HCT116 (cell line): ENCODE measurements around the gene TMEM258. TPM values are rescaled to one million over a fixed set of nuclear protein-coding genes. Genes with fewer than 3 reads are reported as not detected.

Experiments
- ATAC-seq: fragments of 200-7000 bp; cut with Tn5 transposase; 2 replicates; pipeline ENCODE4 v1.9.1; 2020; ENCODE audit warnings: mild to moderate bottlenecking, moderate library complexity
- BruUV-seq: library from RNA; stranded (reverse); fragments of 400-500 nt; replicated peaks from 2 replicates; lab custom pipeline; 2021; lab: Mats Ljungman, UMichigan
- CTCF ChIA-PET: fragments of 300-600 bp; sonication (Branson Sonifier 250); formaldehyde crosslinking; loops from one replicate; lab custom pipeline; 2021; ENCODE audit warnings: antibody characterized with exemption; lab: Charles Lee
- POLR2A ChIA-PET: fragments of 300-600, 350-600 bp; sonication (Branson Sonifier 250); formaldehyde crosslinking; loops from one replicate; lab custom pipeline; 2021; ENCODE audit warnings: antibody characterized with exemption; lab: Charles Lee
- RAD21 ChIA-PET, 2 experiments: fragments of 300-600 bp; sonication (Branson Sonifier 250); formaldehyde crosslinking; loops; one replicate each; lab custom pipeline; 2023; ENCODE audit warnings: low total read pairs in 2 of 2; ENCODE audit not compliant: uncharacterized antibody in 2 of 2, unreplicated experiment in 2 of 2, low non-redundant PET in 1 of 2; lab: Charles Lee
- DNase-seq: peaks from one replicate; pipeline ENCODE4 v3.0.0-alpha.2; 2010; ENCODE audit warnings: low read depth, low spot score
- H2AFZ ChIP-seq: fragments of 200-600 bp; shearing (Covaris generic), sonication (generic); 2 replicates; pipeline ENCODE4 v1.6.1; 2017; ENCODE audit warnings: low read depth, mixed run types, mixed read lengths, antibody characterized with exemption, low read length; ENCODE audit not compliant: poor library complexity, severe bottlenecking
- H3K27ac ChIP-seq: 2 replicates; pipeline ENCODE4 v1.5.1; 2012; ENCODE audit warnings: low read depth, low read length
- H3K27me3 ChIP-seq: fragments of 200-600 bp; sonication (generic); 2 replicates; pipeline ENCODE4 v1.6.1; 2016; ENCODE audit warnings: mixed run types, low read length, mixed read lengths; ENCODE audit not compliant: insufficient read depth
- H3K36me3 ChIP-seq, 2 experiments: fragments of 200-500 bp in 1 of 2; fragments of 200-600 bp in 1 of 2; sonication (Bioruptor generic) in 1 of 2; sonication (generic) in 1 of 2; 2 replicates each; pipeline versions ENCODE4 v1.5.1 to v1.6.1; 2014 to 2016; ENCODE audit warnings: low read length in 2 of 2, inconsistent platforms in 1 of 2, mixed read lengths in 1 of 2, mixed run types in 1 of 2; ENCODE audit not compliant: insufficient read depth in 2 of 2, control insufficient read depth in 1 of 2
- H3K4me1 ChIP-seq, 2 experiments: fragments of 200-600 bp in 1 of 2; sonication (generic) in 1 of 2; 2 replicates each; pipeline versions ENCODE4 v1.5.1 to v1.6.1; 2012 to 2017; ENCODE audit warnings: low read length in 2 of 2, inconsistent platforms in 1 of 2, mild to moderate bottlenecking in 1 of 2, mixed read lengths in 1 of 2, mixed run types in 1 of 2, moderate library complexity in 1 of 2; ENCODE audit not compliant: insufficient read depth in 2 of 2, control insufficient read depth in 1 of 2
- H3K4me2 ChIP-seq: fragments of 200-600 bp; sonication (generic); 2 replicates; pipeline ENCODE4 v1.6.1; 2017; ENCODE audit warnings: mixed run types, low read length, mixed read lengths
- H3K4me3 ChIP-seq, 2 experiments: fragments of 200-600 bp in 1 of 2; sonication (generic) in 1 of 2; replicated peaks in 1 of 2; 2 replicates each; pipeline ENCODE4 v1.5.1; 2011 to 2016; ENCODE audit warnings: low read length in 2 of 2, control low read depth in 1 of 2, low read depth in 1 of 2, mild to moderate bottlenecking in 1 of 2, mixed read lengths in 1 of 2, mixed run types in 1 of 2
- H3K79me2 ChIP-seq: fragments of 200-600 bp; sonication (generic); 2 replicates; pipeline ENCODE4 v1.6.1; 2017; ENCODE audit warnings: mild to moderate bottlenecking, mixed run types, low read length, moderate library complexity, mixed read lengths; ENCODE audit not compliant: insufficient read depth
- H3K9ac ChIP-seq: fragments of 200-600 bp; sonication (generic); 2 replicates; pipeline ENCODE4 v1.6.1; 2016; ENCODE audit warnings: low read length, mixed read lengths
- H3K9me2 ChIP-seq: fragments of 200-600 bp; sonication (generic), shearing (Covaris generic); 2 replicates; pipeline ENCODE4 v1.6.1; 2017; ENCODE audit warnings: mixed run types, mild to moderate bottlenecking, moderate library complexity; ENCODE audit not compliant: insufficient read depth
- H3K9me3 ChIP-seq, 2 experiments: fragments of 200-500 bp in 1 of 2; fragments of 200-600 bp in 1 of 2; sonication (Bioruptor generic) in 1 of 2; sonication (generic) in 1 of 2; 2 replicates each; pipeline ENCODE4 v1.6.1; 2014 to 2017; ENCODE audit warnings: low read length in 2 of 2, mixed read lengths in 2 of 2, inconsistent platforms in 1 of 2, low read depth in 1 of 2, mild to moderate bottlenecking in 1 of 2, mixed run types in 1 of 2, moderate library complexity in 1 of 2; ENCODE audit not compliant: control insufficient read depth in 1 of 2, insufficient read depth in 1 of 2
- H4K20me1 ChIP-seq: fragments of 200-600 bp; sonication (generic), shearing (Covaris generic); 2 replicates; pipeline ENCODE4 v1.6.1; 2017; ENCODE audit warnings: mixed run types, mild to moderate bottlenecking, moderate library complexity; ENCODE audit not compliant: insufficient read depth
- CEBPB ChIP-seq: IDR thresholded peaks from 2 replicates; pipeline ENCODE4 v1.6.1; 2012; ENCODE audit warnings: low read depth
- CTCF ChIP-seq, 3 experiments: fragments of 200-600 bp in 1 of 3; sonication (generic) in 1 of 3; IDR thresholded peaks in 2 of 3; conservative IDR thresholded peaks in 1 of 3; 2 replicates each; pipeline ENCODE4 v1.5.1; 2012 to 2017; ENCODE audit warnings: low read depth in 2 of 3, low read length in 2 of 3, antibody characterized with exemption in 1 of 3, borderline replicate concordance in 1 of 3, control low read depth in 1 of 3, mild to moderate bottlenecking in 1 of 3, mixed read lengths in 1 of 3, mixed run types in 1 of 3, moderate library complexity in 1 of 3; ENCODE audit not compliant: insufficient read depth in 1 of 3
- EGR1 ChIP-seq: IDR thresholded peaks from 2 replicates; pipeline ENCODE4 v1.6.1; 2012; ENCODE audit warnings: low read depth
- ELF1 ChIP-seq: IDR thresholded peaks from 2 replicates; pipeline ENCODE4 v1.6.1; 2012; ENCODE audit warnings: low read depth, borderline replicate concordance
- EZH2 ChIP-seq: fragments of 200-600 bp; sonication (generic); IDR thresholded peaks from 2 replicates; pipeline ENCODE4 v1.6.1; 2017; ENCODE audit warnings: antibody characterized with exemption, mixed run types
- EZH2phosphoT487 ChIP-seq: fragments of 200-600 bp; IDR thresholded peaks from 2 replicates; pipeline ENCODE4 v1.6.1; 2018; ENCODE audit warnings: antibody characterized with exemption, borderline replicate concordance
- FOSL1 ChIP-seq: IDR thresholded peaks from 2 replicates; pipeline ENCODE4 v1.6.1; 2012; ENCODE audit warnings: low read depth
- JUND ChIP-seq: IDR thresholded peaks from 2 replicates; pipeline ENCODE4 v1.6.1; 2012
- POLR2AphosphoS5 ChIP-seq: IDR thresholded peaks from 2 replicates; pipeline ENCODE4 v1.6.1; 2011; ENCODE audit warnings: mild to moderate bottlenecking, low read depth, low read length, moderate library complexity
- RAD21 ChIP-seq: IDR thresholded peaks from 2 replicates; pipeline ENCODE4 v1.6.1; 2012; ENCODE audit warnings: low read depth, mild to moderate bottlenecking
- REST ChIP-seq: IDR thresholded peaks from 2 replicates; pipeline ENCODE4 v1.6.1; 2012; ENCODE audit warnings: low read depth
- SP1 ChIP-seq: IDR thresholded peaks from 2 replicates; pipeline ENCODE4 v1.6.1; 2012; ENCODE audit warnings: low read depth
- SRF ChIP-seq: IDR thresholded peaks from 2 replicates; pipeline ENCODE4 v1.6.1; 2012; ENCODE audit warnings: low read depth
- TCF7L2 ChIP-seq: IDR thresholded peaks from 2 replicates; pipeline ENCODE4 v1.7.0; 2011; ENCODE audit warnings: borderline replicate concordance, inconsistent platforms; ENCODE audit not compliant: insufficient read depth, insufficient read length; ENCODE audit errors: extremely low read depth
- YY1 ChIP-seq: IDR thresholded peaks from 2 replicates; pipeline ENCODE4 v1.6.1; 2011; ENCODE audit warnings: low read length, low read depth, moderate library complexity, mild to moderate bottlenecking; ENCODE audit not compliant: insufficient replicate concordance; ENCODE audit errors: extremely low read depth
- ZBTB33 ChIP-seq: IDR thresholded peaks from 2 replicates; pipeline ENCODE4 v1.6.1; 2011; ENCODE audit warnings: mild to moderate bottlenecking, low read length, moderate library complexity; ENCODE audit not compliant: insufficient replicate concordance; ENCODE audit errors: extremely low read depth
- ZFX ChIP-seq: fragments of 450-650 bp; IDR thresholded peaks from 2 replicates; pipeline ENCODE4 v1.6.1; 2017
- ZNF274 ChIP-seq: fragments of 200-500 bp; sonication (Bioruptor generic); IDR thresholded peaks from 2 replicates; pipeline ENCODE4 v1.6.1; 2014; ENCODE audit warnings: mild to moderate bottlenecking, low read depth, low read length, inconsistent platforms
- intact Hi-C: fragments of 100-400 bp; cut with micrococcal nuclease; formaldehyde crosslinking; loops from 2 replicates; pipeline ENCODE4 v1.10.0; 2022
- total RNA-seq: library from RNA; stranded (reverse); gene quantifications from one replicate; pipeline ENCODE4 v1.2.1, GENCODE V29; 2021; ENCODE audit not compliant: unreplicated experiment
- TF ChIP-seq, protein P1 (sequence below): IDR thresholded peaks from 2 replicates; pipeline ENCODE4 v1.6.1; 2012

TMEM258 gene
- total RNA-seq, 1 experiment from 2014 or later: 160 TPM

DNA sequence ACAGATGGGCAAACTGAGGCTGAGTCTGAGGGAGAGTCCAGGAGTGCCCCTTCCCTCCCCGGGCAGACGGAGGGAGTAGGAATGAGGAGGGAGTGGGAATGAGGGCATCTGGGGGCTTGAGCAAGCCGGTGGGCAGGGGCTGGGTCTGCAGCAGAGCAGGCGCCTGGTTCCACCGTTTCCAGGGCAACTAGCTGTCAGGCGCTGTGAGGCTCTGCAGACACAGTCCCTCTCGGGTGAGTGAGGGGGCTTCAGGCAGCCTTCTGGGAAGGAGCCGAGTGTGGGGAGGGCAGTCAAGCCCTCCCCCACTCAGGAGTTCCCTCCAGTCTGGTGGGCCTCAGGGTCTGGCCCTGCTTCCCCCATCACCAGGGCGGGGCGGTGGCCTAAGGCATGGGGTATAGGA lies 19.0 kb downstream of the TMEM258 start:
- Histone ChIP-seq H3K9me3 (no peaks in the 10 kb centered on the region), H3K9me2 (no peaks in the 10 kb centered on the region), H3K27me3 (no peaks in the 10 kb centered on the region), H3K79me2 (no peaks in the 10 kb centered on the region), H2AFZ (no peak overlapping the region), H3K27ac (no peak overlapping the region), H3K4me3 (no peak overlapping the region), H3K4me2 (no peak overlapping the region), H4K20me1 (no peaks in the 10 kb centered on the region), H3K9ac (no peak overlapping the region), H3K4me1 (peaks cover 10 to 20% of the 10 kb centered on the region in 2 experiments), H3K36me3 (peaks cover 0 to 5% of the 10 kb centered on the region in 2 experiments; a peak in 1 of 4 replicates)
- ChIA-PET RAD21 (interaction anchor here in 1 of 2 experiments (1.3 kb wide), 1 partner anchor 26 kb away, joined by 8 read pairs; no protein-coding TSS in a partner anchor), CTCF (interaction anchor here (1.1 kb wide), 1 partner anchor 26 kb away, joined by 8 read pairs; no protein-coding TSS in a partner anchor), POLR2A (interaction anchor here (1.0 kb wide), 1 partner anchor 18 kb away, joined by 3 read pairs; no protein-coding TSS in a partner anchor)
- BruUV-seq: no TSS peak
- intact Hi-C loops: no loop called here
- DNase-seq: no peak
- ATAC-seq: no peak
- TF ChIP-seq SRF (no peak), POLR2AphosphoS5 (no peak), ELF1 (no peak), SP1 (no peak), YY1 (no peak), EGR1 (no peak), ZFX (no peak), EZH2phosphoT487 (no peak), CEBPB (no peak), REST (no peak), ZBTB33 (no peak), RAD21 (no peak), JUND (no peak), EZH2 (no peak), FOSL1 (no peak), ZNF274 (no peak), TCF7L2 (no peak), CTCF (IDR thresholded peaks at IDR 0.05 in 2 of 3, conservative IDR thresholded peaks at IDR 0.05 in 1 of 3; ENCODE audit: borderline replicate concordance in 1 of 3, insufficient read depth in 1 of 3, low read depth in 2 of 3, low read length in 2 of 3) (no peak)
- TF ChIP-seq, protein P1, sequence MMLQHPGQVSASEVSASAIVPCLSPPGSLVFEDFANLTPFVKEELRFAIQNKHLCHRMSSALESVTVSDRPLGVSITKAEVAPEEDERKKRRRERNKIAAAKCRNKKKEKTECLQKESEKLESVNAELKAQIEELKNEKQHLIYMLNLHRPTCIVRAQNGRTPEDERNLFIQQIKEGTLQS: no peak
